ENCODE data around the gene LGR5. TPM values are rescaled to one million over a fixed set of nuclear protein-coding genes. Genes with fewer than 3 reads are reported as not detected.

The LGR5 gene
- total and polyA plus RNA-seq, 2 of the 8 experiments (the other 6 are each of a cell fraction or from before 2014, with no cell fraction given): 0.08 to 0.19 TPM

- TF ChIP-seq CTCF (IDR thresholded peaks at IDR 0.05; ENCODE audit: control extremely low read depth in 1 of 3, insufficient read depth in 1 of 3, low read depth in 1 of 3, low read length in 3 of 3) (no peak), TBP (IDR thresholded peaks at IDR 0.05; ENCODE audit: low read depth, low read length) (no peak), E2F6 (IDR thresholded peaks at IDR 0.05) (no peak), SIN3A (conservative IDR thresholded peaks at IDR 0.05 in 1 of 2, IDR thresholded peaks at IDR 0.05 in 1 of 2; ENCODE audit: low read depth in 1 of 2, low read length in 2 of 2) (no peak), TCF12 (IDR thresholded peaks at IDR 0.05; ENCODE audit: low read depth, low read length) (no peak), KDM4A (IDR thresholded peaks at IDR 0.05; ENCODE audit: low read depth, low read length, severe bottlenecking) (no peak), RBBP5 (IDR thresholded peaks at IDR 0.05; ENCODE audit: borderline replicate concordance, low read depth, low read length) (no peak), CTBP2 (IDR thresholded peaks at IDR 0.05; ENCODE audit: borderline replicate concordance, insufficient read depth, insufficient read length, low read length) (no peak), JUN (IDR thresholded peaks at IDR 0.05; ENCODE audit: low read depth, low read length) (no peak)
Observed at GRCh38 chr12:71521125-71521524, 81.5 kb downstream of the LGR5 start (continued).
